GM23338 (cell line): ENCODE results near the gene POLR2F. TPM values are rescaled to one million over a fixed set of nuclear protein-coding genes. Genes with fewer than 3 reads are reported as not detected.

Experiments
- ATAC-seq: fragments of 200-7000 bp; cut with Tn5 transposase; 3 replicates; pipeline ENCODE4 v1.9.1; 2020
- DNase-seq: peaks from one replicate; pipeline ENCODE4 v3.0.0-alpha.2; 2015; ENCODE audit warnings: low spot score
- H2AFZ ChIP-seq: fragments of 200-600 bp; sonication (generic); 2 replicates; pipeline ENCODE4 v1.8.0; 2016; ENCODE audit warnings: antibody characterized with exemption, mild to moderate bottlenecking, moderate library complexity
- H3F3A ChIP-seq: fragments of 200-600 bp; sonication (generic); replicated peaks from 2 replicates; pipeline ENCODE4 v1.8.0; 2017; ENCODE audit warnings: antibody characterized with exemption, mixed run types, low read depth
- H3K27ac ChIP-seq: fragments of 200-600 bp; sonication (generic); 2 replicates; pipeline ENCODE4 v1.6.1; 2016; ENCODE audit warnings: low read depth
- H3K27me3 ChIP-seq: fragments of 200-600 bp; sonication (generic); 2 replicates; pipeline ENCODE4 v1.8.0; 2016; ENCODE audit warnings: mild to moderate bottlenecking, mixed run types, moderate library complexity; ENCODE audit not compliant: insufficient read depth
- H3K36me3 ChIP-seq: fragments of 200-600 bp; sonication (generic); 2 replicates; pipeline ENCODE4 v1.8.0; 2016; ENCODE audit warnings: mild to moderate bottlenecking; ENCODE audit not compliant: insufficient read depth
- H3K4me1 ChIP-seq: fragments of 200-600 bp; sonication (generic); 2 replicates; pipeline ENCODE4 v1.8.0; 2016; ENCODE audit warnings: mild to moderate bottlenecking, moderate library complexity; ENCODE audit not compliant: insufficient read depth
- H3K4me2 ChIP-seq: fragments of 200-600 bp; sonication (generic); 2 replicates; pipeline ENCODE4 v1.7.1; 2017; ENCODE audit warnings: mixed run types
- H3K4me3 ChIP-seq: fragments of 200-600 bp; sonication (generic); 2 replicates; pipeline ENCODE4 v1.6.1; 2016; ENCODE audit warnings: mixed run types
- H3K79me2 ChIP-seq: fragments of 200-600 bp; sonication (generic); replicated peaks from 2 replicates; pipeline ENCODE4 v1.8.0; 2017; ENCODE audit warnings: mild to moderate bottlenecking; ENCODE audit not compliant: insufficient read depth
- H3K9me2 ChIP-seq: fragments of 200-600 bp; sonication (generic); 2 replicates; pipeline ENCODE4 v1.8.0; 2017; ENCODE audit not compliant: insufficient read depth
- H4K20me1 ChIP-seq: fragments of 200-600 bp; sonication (generic); replicated peaks from 2 replicates; pipeline ENCODE4 v1.8.0; 2017; ENCODE audit warnings: mild to moderate bottlenecking; ENCODE audit not compliant: insufficient read depth
- H3K27ac Mint-ChIP-seq: 2 replicates; pipeline ENCODE4 v1.8.0; 2020; ENCODE audit warnings: inconsistent platforms, mild to moderate bottlenecking, moderate library complexity, mixed read lengths
- H3K27me3 Mint-ChIP-seq: 3 replicates; pipeline ENCODE4 v1.8.0; 2022; ENCODE audit warnings: low read depth, mild to moderate bottlenecking, moderate library complexity, mixed read lengths, inconsistent platforms; ENCODE audit not compliant: insufficient read depth, poor library complexity
- H3K36me3 Mint-ChIP-seq: 3 replicates; pipeline ENCODE4 v1.8.0; 2021; ENCODE audit warnings: low read depth, mild to moderate bottlenecking, inconsistent platforms, moderate library complexity, mixed read lengths
- H3K4me1 Mint-ChIP-seq: 3 replicates; pipeline ENCODE4 v1.8.0; 2020; ENCODE audit warnings: mild to moderate bottlenecking, inconsistent platforms, mixed read lengths
- H3K4me3 Mint-ChIP-seq: 3 replicates; pipeline ENCODE4 v1.8.0; 2021; ENCODE audit warnings: moderate library complexity, mild to moderate bottlenecking, inconsistent platforms, mixed read lengths
- H3K9me3 Mint-ChIP-seq: 3 replicates; pipeline ENCODE4 v1.8.0; 2020; ENCODE audit warnings: moderate library complexity, mild to moderate bottlenecking, inconsistent platforms, mixed read lengths
- CREB1 ChIP-seq: fragments of 250-450 bp; sonication (Bioruptor Pico); IDR thresholded peaks from 2 replicates; pipeline ENCODE4 v1.5.0; 2020; ENCODE audit warnings: low read depth, mild to moderate bottlenecking, moderate library complexity
- CTCF ChIP-seq, 2 experiments: fragments of 200-600 bp in 1 of 2; sonication (generic) in 1 of 2; conservative IDR thresholded peaks; 2 replicates each; pipeline versions ENCODE4 v1.5.1 to v1.6.1; 2016 to 2017; ENCODE audit warnings: antibody characterized with exemption in 2 of 2, low read depth in 2 of 2, mild to moderate bottlenecking in 2 of 2, moderate library complexity in 1 of 2
- EZH2 ChIP-seq: fragments of 200-600 bp; sonication (generic); IDR thresholded peaks from one replicate; pipeline ENCODE4 v1.8.0; 2017; ENCODE audit warnings: antibody characterized with exemption, mild to moderate bottlenecking, low read depth; ENCODE audit not compliant: unreplicated experiment
- EZH2phosphoT487 ChIP-seq: fragments of 200-600 bp; sonication (generic); IDR thresholded peaks from one replicate; pipeline ENCODE4 v1.8.1; 2018; ENCODE audit warnings: antibody characterized with exemption; ENCODE audit not compliant: unreplicated experiment
- JUNB ChIP-seq: IDR thresholded peaks from one replicate; pipeline ENCODE4 v1.6.1; 2016; ENCODE audit warnings: antibody characterized with exemption; ENCODE audit not compliant: unreplicated experiment
- NANOG ChIP-seq: IDR thresholded peaks from 2 replicates; pipeline ENCODE4 v1.6.1; 2016; ENCODE audit warnings: antibody characterized with exemption, borderline replicate concordance
- POLR2AphosphoS5 ChIP-seq: IDR thresholded peaks from 2 replicates; pipeline ENCODE4 v1.6.1; 2016; ENCODE audit warnings: antibody characterized with exemption, low read depth
- REST ChIP-seq: IDR thresholded peaks from one replicate; pipeline ENCODE4 v1.6.1; 2018; ENCODE audit warnings: antibody characterized with exemption; ENCODE audit not compliant: unreplicated experiment
- STAT1 ChIP-seq: IDR thresholded peaks from one replicate; pipeline ENCODE4 v1.6.1; 2016; ENCODE audit warnings: antibody characterized with exemption; ENCODE audit not compliant: unreplicated experiment
- ZNF114 ChIP-seq: fragments of 250-450 bp; sonication (Bioruptor Pico); IDR thresholded peaks from 2 replicates; pipeline ENCODE4 v1.5.0; 2020; ENCODE audit warnings: mild to moderate bottlenecking, moderate library complexity
- ZNF331 ChIP-seq: fragments of 250-450 bp; sonication (Bioruptor Pico); IDR thresholded peaks from 2 replicates; pipeline ENCODE4 v1.5.0; 2020; ENCODE audit warnings: low read depth, mild to moderate bottlenecking, moderate library complexity
- ZNF462 ChIP-seq: fragments of 250-450 bp; sonication (Bioruptor Pico); IDR thresholded peaks from 2 replicates; pipeline ENCODE4 v1.5.0; 2020; ENCODE audit warnings: mild to moderate bottlenecking, moderate library complexity
- polyA plus RNA-seq: library from polyadenylated mRNA; unstranded; fragments of >200 nt; fragmentation: Nextera tagmentation; extraction: Ambion mirVana; gene quantifications from 2 replicates; pipeline ENCODE4 v1.2.1, GENCODE V29; 2016
- total RNA-seq: library from RNA; depleted of rRNA; stranded (reverse); fragments of >200 nt; shearing (Covaris generic); gene quantifications from 2 replicates; pipeline ENCODE4 v1.2.3, GENCODE V29; 2014
- TF ChIP-seq, protein P1 (sequence below): IDR thresholded peaks from 2 replicates; pipeline ENCODE4 v1.6.1; 2016; ENCODE audit warnings: antibody characterized with exemption

POLR2F gene
- total and polyA plus RNA-seq, 2 experiments from 2014 or later, result 144 to 429 TPM

DNA sequence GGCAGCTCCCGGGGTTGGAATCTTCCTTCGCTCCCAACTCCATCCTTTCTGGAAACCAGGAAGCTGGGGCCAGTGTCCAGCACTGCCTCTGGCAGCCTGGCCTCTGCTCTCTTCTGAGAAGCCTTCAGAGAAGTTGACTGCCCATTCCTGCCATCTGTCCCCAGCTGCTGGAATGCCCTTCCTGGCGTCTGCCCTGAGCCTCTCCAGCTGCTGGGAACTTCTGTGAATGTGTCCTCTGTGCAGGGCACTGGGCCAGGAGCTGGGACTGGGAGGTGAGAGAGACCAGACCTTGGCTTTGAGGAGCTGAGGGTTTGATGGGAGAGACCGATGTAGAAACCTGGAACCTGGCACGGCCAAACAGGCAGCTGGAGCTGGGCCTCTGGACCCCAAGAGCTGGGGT, 36.8 kb downstream of the POLR2F start:
- H3F3A ChIP-seq, result no peaks in the 10 kb centered on the region
- no peak overlapping the region for H3K4me3 ChIP-seq
- H3K79me2 ChIP-seq, result no peaks in the 10 kb centered on the region
- Mint-ChIP-seq H3K36me3 (no peaks in the 10 kb centered on the region), H3K4me3 (no peak overlapping the region), H3K27me3 (peaks cover 12% of the 10 kb centered on the region), H3K27ac (no peak overlapping the region), H3K9me3 (no peaks in the 10 kb centered on the region), H3K4me1 (peaks cover 7% of the 10 kb centered on the region; the same call in 2 of the 3 replicates)
- no peaks in the 10 kb centered on the region for H4K20me1 ChIP-seq
- H3K4me2 ChIP-seq, result no peak overlapping the region
- no peaks in the 10 kb centered on the region for H3K9me2 ChIP-seq
- no peaks in the 10 kb centered on the region for H3K36me3 ChIP-seq
- no peak overlapping the region for H2AFZ ChIP-seq
- TF ChIP-seq CTCF (conservative IDR thresholded peaks at IDR 0.05; ENCODE audit: low read depth in 2 of 2) (no peak), EZH2 (no peak), CREB1 (CRISPR knock-in tag) (no peak), POLR2AphosphoS5 (no peak), EZH2phosphoT487 (no peak), STAT1 (no peak), JUNB (no peak), REST (no peak), ZNF114 (CRISPR knock-in tag) (no peak), ZNF462 (CRISPR knock-in tag) (no peak), NANOG (no peak), ZNF331 (CRISPR knock-in tag) (no peak)
- TF ChIP-seq, protein P1, sequence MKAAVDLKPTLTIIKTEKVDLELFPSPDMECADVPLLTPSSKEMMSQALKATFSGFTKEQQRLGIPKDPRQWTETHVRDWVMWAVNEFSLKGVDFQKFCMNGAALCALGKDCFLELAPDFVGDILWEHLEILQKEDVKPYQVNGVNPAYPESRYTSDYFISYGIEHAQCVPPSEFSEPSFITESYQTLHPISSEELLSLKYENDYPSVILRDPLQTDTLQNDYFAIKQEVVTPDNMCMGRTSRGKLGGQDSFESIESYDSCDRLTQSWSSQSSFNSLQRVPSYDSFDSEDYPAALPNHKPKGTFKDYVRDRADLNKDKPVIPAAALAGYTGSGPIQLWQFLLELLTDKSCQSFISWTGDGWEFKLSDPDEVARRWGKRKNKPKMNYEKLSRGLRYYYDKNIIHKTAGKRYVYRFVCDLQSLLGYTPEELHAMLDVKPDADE, result no peak
- no peak for DNase-seq
- no peak for ATAC-seq
- no peak overlapping the region for H3K27ac ChIP-seq
- H3K4me1 ChIP-seq, result peaks cover 2% of the 10 kb centered on the region; the same call in 1 of the 2 replicates
- peaks cover 2% of the 10 kb centered on the region; the same call in 1 of the 2 replicates for H3K27me3 ChIP-seq
